Stimulated activated CD4-positive, alpha-beta T cell treated with anti-CD3 and anti-CD28 coated beads, Interleukin-12 subunit alpha, Interleukin-12 subunit beta, amount 100 ng/mL, for 4 hours (primary cell): ENCODE results near the gene CHURC1.

Experiments used
- DNase-seq: peaks from one replicate; pipeline ENCODE4 v3.0.0-alpha.2; 2020

CHURC1 gene

DNA sequence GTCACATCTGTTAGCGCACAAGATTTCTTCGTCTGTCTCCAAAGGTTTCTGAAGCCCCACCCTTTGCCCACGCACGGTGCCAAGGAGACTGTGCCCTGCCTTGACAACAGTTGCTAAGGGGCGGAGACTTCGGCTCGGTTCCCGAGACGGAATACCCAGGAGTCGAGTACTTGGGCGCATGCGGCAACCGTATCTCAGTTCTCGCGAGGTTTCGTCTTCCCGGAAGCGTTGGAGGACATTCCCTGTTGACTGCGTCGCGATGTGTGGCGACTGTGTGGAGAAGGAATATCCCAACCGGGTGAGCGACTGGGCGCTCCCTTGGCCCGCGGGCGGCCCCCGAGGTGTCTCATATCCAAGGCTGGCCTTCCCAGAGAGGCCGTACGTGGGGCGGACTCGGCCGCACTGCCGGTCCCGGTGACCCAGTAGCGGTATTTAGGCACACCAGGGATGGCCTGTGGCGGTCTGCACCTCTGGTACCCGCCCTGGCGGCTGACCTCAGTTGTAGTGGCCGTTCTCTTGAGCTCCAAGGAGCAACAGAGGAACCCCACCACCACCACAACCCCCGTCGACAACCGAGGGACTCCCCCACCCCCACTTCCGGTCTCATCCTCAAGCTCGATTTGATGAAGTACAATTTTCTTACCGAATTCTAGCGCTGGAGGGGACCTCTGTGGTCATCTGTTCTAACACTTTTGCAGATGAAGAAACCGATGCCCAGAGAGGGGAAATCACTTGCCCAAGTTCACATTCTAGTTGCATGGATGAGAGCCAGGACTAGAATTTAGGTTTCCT is at the start of gene CHURC1:
Gene CHURC1 (plus strand): TSS at position 219 of the 792 bp plus-strand sequence. CDS start 41 bp downstream, at position 260.
- peak; percentile 94 for DNase-seq

DNA sequence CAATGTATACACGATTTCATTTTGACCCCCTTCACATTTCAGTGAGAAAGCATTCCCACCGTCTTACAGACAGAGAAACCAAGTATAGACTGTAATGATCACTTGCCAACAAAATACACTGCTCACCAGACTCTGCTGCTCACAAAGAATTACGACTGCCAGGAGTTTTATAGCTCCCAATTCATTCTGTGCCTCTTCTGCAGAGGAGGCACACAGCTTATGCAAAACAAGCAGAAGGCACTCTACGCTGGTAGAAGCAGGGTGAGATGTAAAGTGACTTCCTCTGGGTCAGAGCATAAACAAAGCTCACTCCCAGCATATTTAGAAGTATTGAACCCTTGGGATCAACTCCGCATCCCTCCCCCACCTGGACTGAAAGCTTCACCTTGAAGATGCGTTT is 49.1 kb upstream of the CHURC1 start:
- DNase-seq: no peak

DNA sequence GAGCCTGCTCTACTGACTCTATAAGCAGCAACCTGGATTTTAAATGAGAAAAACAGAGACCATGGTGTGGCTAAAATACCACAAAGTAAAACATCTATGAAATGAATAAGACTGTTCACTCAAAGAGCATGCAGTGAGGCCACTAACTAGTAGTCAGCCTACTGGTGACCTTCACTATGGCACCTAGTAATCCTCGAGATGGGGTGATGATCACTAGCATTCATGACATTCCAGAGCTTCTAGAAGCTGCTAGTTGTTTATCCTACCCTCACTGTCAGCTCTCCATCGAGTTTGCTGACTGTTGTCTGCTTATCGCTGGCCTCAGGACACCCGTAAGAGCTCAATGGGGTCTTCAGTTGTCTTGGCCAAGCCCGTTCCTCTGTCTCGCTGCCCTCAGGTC is 48.3 kb upstream of the CHURC1 start:
- DNase-seq: no peak

DNA sequence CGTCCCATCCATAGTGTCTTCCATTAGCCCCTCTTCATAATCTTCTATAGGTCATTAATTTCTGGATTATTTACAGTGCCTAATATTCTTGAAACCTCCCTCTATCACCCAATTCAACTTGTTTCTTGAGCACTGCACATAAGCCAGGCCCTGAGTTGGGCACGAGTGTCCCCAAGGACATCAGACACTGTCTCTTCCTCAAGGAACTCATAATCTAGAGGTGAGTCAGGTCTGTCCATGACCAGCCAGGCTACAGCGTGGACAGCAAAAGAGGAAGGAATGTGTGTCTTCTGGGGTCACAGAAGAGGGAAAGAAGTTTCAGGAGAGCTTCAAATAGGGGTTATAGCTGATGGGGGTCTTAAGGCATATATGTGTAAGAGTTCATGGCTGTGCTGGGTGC is 47.1 kb upstream of the CHURC1 start:
- DNase-seq: no peak

DNA sequence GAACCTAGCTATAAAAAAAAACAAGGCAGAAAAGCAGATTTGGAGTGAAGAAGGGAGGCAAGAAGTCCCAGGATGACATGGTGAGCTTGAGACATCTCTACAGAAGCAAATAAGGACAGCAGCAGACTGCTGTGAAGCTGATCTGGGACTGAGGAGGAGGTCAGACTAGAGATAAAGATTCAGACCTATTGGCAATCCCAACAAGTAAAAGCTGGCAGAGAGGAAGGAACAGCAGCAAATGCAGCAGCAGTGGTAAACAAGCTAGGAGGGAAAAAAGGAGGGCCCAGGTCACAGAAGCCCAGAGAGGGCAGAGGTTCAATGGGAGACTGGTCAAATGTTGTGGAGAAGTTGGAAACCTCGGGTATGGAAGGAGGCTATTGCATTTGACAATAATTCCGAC is 45.9 kb upstream of the CHURC1 start:
- no peak for DNase-seq

DNA sequence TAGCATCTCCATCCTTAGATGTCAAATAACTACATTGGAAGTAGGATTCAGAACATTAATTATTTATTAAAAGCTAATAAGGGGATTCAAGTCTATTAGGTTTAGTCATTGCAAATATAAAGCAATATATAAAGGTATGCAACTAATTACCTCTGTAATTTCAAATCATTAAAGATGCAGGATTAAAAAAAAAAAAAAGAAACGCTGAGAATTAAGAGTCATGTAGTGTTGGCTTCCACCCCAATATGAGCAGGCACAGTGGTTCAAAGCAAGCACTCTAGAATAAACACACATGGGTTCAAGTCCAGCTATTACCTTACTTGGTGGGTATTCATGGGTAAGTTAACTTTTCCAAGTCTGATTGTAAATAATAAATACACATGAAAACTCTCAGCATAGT is 45.4 kb upstream of the CHURC1 start:
- DNase-seq: no peak

DNA sequence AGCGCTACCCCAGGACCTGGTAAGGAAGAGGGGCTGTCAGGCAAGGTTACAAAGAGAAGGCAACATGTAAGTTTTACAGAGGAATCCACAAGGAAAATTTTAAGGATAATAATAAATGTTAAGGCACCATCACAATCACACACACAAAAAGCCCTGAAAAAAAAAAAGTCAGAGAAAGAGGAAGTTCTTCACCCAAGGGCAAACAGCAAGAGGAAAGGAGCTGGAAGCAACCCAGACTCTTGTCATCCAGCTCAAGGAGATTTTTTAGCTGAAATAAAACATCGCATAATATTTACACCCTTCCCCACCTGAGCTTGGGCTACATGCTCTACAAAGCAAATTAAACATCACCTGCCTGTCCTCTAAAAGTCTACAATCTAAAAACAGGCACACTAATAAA is 44.1 kb upstream of the CHURC1 start:
- no peak for DNase-seq

DNA sequence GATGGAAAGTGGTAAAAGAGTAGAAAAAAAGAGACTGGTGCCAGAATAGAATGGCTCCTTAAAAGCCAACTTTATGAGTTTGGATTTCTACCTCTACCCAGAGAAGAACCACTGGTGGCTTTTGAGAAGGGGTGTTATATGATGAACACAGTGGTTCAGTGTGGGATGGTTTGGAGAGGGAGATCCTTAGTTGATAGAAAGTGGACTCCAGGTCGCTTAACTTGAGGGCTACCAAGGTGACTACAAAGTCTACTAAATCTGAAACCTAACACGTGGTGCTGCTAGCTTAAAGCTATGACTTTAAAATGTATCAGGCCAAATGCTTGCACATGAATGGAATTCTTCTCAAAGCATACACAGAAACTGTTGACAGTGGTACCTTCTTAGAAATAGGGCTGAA is 42.9 kb upstream of the CHURC1 start:
- no peak for DNase-seq

DNA sequence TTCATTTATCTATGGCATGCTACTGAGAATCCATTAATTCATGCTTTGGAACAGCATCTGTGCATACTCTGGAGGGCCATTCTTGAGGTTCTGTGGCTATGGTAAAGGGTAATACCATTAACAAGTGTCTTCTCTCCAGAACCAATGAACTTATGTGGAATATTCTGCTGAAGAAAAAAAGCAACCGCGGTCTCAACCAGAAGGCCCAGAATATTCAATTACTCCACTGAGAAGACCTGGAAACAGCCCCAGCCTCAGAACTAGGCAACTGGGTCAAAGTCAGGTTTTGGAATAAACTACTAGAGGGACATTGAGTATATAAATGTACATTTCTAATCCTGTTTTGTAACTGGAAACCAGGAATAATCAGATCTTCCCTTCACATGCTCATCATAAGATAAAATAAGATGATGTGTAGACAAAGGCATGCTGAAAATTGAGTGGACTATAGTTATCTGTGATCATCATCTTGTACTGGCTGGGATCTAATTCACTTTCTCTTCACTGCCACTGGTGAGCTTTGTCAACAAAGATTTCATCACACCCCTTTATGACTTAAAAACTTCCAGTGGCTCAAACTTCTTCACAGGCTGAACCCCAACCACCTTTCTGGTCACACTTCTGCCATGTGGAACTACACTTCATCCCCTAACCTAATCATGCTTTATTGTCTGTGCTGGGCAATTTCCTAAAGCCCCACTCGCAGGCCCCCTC is 40.6 kb upstream of the CHURC1 start:
- DNase-seq: no peak

DNA sequence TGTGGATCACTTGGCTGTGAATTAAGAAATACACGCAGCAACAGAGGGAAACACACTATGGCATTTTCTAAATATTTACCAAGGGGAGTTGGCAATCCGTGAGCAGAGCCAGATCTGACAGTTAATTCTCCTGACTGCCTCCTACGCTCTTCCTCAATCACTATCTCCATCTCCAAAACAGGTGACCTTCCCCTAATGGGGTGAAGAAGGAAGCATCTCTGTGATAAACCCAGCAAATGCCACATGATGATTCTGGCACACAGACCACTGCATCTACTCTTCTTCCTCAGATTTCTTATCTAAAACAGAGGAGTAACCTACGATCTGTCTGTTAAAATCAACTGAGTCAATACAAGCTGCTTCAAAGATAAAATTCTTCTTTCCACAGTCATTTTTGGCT is 38.9 kb upstream of the CHURC1 start:
- DNase-seq: no peak

DNA sequence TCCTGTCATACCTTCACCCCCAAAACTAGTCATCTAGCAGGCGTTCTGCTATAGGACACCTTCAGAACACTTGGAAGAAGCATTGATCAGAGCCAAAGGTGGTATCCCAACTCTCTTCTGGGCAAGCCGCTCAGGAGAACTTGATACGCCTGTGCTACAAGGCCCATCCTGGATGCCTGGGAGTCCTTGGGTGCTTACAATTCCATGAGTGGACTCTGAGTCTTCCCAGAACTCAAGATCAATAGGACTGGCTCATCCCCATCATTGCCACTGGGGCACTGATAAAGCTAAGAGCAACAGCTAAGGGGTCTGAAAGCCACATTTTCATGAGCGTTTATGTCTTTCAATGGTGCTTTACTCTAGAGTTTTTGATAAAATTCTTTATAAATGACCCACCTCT is 36.4 kb upstream of the CHURC1 start:
- no peak for DNase-seq

DNA sequence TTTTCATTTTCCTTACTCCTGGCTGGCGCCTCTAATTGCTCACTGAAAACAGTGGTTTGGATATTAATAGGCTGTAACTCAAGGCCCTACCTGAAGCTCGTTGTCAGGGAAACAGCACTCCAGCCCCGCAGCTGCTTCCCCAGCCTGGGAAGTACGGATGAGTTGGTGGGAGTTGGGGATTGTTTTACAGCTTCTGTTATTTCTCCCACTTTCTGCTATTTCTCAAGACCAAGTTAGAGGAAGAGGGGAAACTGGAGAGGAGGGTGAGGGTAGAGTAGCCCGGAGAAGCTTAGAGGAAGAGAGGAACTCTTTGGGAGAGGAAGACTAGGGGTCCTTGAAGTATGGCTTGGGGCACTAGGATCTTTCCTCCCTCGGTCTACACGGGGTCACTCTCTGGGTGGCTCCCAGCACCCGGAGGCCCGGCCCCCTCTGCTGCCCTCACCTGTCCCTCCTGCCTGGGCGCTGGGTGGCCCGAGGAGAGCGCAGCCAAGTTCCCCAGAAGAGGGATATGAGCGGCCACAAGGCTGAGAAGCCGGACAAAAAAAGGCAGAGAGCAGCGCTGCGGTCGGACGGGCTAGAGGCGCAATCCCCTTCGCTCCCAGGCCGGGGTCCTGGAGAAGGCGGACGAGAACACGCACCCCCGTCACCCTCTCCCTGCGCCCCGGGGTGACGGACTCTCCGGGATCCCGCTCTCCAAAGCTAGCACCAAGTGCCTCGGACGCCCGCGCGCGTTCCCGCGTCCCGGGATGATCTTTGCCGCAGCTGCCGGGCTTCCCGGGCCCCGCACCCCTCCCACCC is 35.2 kb upstream of the CHURC1 start:
- no peak for DNase-seq

DNA sequence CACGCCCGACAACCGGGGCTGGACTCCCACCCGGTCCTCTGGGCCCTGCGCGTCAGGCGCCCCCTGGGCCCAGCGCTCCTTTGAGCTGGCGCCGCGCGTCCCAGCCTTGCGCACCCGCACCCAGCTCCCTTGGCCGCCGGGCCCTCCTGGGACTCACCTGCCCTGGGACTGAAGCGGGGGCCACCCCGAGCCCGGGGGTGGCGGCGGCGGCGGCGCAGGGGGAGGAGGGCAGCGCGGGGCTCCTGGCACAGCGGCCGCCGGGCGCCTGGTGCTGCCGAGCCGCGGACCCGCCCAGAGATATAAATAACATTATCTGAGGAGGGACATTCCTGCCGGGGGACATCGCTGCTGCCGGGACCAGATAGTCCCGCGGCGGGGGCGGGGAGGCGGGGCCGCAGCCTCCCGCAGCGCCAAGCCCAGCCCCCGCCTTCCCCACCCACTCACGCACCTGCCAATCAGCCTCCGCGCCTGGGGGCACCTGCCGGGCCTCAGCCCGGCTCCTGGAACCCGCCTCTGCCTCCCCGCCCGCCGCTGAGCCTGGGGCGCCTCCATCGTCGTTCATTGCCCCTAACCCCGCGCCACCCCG is 34.5 kb upstream of the CHURC1 start, which contains the start of gene SPTB:
Gene SPTB (minus strand): TSS at position 273 of the 586 bp plus-strand sequence. CDS start 56,813 bp downstream, outside the sequence.
- DNase-seq: peak; percentile 66

DNA sequence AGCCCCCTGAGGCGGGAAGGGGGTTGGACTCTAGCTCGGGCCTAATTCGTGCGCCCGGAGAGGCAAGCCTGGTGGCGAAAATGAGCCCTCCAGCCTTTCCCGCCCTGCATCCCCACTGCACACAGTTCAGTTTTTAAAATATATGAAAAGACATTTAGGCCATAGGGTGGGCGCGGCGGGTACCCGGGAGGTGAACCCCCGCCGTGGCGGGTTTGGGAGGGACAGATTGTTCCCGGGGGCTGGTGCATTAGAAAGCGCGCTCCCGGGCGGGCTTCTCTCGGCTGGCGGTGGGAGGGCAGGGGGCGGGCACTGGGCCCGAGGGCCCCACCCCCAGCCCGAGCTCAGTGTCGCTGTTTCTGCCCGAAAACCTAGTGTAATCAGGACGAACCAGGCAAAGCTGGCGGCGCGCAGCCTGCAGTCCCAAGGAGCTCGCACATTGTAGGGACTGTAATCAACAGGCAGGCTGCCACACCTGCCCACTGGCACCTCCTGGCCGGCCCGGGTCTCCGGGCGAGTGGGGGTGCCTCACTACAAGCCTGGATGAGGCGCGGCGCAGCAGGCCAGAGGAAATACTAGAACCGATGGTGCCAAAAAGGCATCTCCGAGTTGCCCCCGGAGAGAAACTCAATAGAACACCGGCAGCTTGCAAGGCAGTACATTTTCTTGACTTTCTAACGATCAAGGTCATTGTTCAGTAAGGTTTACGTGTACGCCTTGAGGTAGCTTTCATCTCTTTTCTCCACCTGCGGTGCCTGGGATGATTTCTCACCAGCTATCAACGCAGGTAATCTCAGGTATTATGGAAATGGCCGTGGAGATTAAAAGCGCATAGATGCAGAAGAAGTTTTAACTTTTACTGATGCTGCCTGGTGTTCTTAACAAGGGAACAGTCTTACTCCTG is 33.8 kb upstream of the CHURC1 start:
- peak; percentile 58 for DNase-seq

DNA sequence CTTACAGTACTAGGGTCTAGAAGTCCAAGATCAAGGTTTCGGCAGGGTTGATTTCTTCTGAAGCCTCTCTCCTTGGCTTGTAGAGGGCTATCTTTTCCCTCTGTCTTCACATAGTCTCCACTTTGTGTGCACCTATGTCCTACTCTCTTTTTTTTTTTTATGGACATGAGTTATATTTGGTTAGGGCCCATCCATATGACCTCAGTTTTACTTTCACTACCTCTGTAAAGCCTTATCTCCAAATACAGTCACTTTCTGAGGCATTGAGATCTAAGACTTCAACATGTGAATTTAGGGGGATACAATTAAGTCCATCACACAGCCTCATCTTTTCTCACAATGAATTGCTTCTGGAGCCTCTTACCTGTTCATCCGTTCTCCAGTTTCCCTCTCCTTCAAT is 28.7 kb upstream of the CHURC1 start:
- no peak for DNase-seq

DNA sequence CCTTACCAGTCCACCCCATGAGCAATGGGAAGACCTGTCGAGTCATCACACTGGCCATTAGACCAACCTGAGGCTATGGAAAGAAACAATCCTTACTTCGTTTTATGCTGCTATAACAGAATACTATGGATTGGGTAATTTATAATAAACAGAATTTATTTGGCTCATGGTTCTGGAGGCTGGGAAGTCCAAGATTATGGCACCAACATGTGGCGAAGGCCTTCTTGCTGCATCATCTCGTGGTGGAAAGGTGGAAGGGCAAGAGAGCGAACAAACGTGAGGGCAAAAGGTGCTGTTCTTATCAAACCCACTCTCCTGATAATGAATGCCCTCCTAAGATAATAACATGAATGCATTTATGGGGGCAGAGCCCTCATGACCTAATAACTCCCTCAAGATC is 24.9 kb upstream of the CHURC1 start:
- DNase-seq: no peak

DNA sequence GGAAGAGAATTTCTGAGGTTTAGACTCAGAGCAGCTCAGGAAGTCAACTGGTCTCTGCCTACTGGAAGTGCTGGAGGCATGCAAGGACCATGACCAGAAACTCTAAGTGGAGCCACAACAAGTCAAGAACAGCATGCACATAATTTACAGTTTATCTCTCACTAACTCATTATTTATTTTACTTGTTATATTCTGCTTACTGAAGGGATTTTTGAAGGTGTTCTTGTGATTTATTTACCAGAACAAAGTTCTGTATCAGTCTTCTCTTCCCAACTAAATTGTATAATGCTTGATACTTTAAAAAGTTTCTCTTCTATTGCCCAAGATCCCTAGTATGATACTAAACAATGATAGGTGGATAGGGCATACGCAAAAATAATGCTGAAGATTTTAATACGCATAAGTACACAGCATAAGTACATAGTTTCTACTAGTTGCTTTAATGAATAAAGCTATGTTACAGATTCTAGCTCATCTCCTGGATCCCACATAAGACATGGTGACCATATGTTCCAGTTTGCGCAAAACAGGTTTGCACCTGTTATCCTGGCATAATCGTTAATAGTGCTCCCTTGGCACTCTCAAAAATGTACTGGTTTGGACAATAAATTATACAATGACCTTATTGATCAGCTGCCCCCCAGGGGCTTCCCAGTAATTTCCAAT is 22.9 kb upstream of the CHURC1 start:
- no peak for DNase-seq

DNA sequence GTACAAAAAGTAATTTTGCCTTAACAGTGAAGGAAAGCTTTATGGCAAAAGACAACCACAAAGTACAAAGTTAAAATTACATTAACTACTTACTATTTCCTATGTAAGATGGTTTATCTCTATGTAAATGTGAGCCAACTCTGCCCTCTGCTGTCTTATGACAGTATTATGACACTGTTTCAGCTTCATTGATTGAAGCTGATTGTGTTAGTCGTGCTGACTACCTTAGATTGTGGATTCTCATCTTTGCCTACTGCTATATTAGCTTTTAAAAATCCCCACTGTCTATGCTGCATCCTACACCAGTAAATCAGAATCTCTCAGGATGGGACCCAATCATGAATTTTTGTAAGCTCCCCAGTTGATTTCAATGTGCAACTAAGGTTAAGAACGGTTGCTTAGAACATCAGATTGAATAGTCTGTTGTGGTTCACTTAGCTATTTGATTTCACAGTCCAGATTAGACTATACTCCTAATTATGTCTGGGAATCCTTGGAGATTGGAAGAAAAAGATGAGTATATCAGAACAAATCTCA is 22.3 kb upstream of the CHURC1 start:
- DNase-seq: no peak

DNA sequence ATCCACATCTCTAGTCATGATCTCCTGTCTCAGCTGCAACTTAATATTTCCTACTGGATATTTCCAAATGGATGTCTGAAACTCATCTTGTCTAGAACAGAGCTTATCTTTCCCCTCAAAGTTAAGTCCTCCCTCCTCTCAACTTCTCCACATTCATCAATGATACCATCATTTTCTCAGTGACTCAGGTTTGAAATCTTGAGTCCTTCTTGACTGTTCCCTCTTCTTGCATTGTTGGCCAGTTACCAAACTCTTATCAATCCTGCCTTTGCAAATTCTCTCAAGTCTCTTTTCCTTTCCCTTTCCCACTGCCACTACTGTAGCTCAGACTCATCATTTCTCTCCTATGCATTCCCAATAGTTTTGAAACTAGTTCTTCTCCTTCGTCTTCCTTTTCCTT is 14.3 kb upstream of the CHURC1 start:
- DNase-seq: no peak

DNA sequence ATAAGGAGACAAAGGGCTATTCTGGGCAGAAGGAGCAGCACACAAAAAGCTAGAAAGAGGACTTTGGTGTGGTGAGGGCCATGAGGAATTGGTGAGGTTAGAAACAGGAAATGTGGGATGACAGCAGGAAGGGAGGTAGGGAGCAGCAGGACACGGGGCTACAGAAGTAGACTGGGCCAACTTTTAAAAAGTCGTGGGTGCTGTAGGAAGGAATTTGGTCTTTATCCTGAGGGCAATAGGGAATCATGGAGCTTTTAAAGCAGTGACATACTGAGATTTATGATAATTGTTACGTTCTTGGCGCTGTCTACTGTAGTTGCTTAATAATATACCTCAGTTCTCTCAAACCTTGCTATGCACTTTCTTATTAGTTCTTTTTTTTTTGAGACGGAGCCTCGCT is 8.2 kb upstream of the CHURC1 start:
- no peak for DNase-seq

DNA sequence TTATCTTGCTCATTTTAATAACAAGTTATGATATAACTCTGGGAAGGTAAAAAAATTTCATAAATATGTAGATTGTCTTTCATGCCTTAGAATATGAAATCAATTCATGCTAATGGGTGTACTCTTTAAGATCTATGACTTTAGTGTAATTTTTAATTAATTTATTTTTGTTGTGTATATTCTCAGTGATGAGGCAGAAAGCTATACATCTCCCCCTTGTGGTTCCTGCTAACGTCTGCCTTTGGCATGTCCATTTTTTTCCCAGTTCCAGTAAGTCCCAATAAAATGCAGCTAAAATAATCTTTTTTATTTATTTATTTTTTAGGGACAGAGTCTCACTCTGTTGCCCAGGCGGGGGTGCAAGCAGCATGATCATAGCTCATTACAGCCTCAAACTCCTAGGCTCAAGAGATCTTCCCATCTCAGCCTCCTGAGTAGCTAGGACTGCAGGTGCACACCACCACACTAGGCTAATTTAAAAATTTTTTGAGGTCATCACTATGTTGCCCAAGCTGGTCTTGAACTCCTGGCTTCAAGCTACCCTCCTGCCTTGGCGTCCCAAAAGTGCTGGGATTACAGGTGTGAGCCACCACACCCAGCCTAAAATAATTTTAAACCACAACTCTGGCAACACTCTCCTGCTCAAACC is 3.3 kb upstream of the CHURC1 start:
- no peak for DNase-seq
